GM18502 (cell line): Measurements from ENCODE around the gene PKD2.

ENCODE experiments used
- ATAC-seq: cut with Tn5 transposase; IDR thresholded peaks from one replicate; pipeline ENCODE4 v1.9.1; 2021; ENCODE audit warnings: mild to moderate bottlenecking; ENCODE audit not compliant: unreplicated experiment, poor library complexity

Gene PKD2

GRCh38 chr4:88007304-88008121, at the start of gene PKD2:
PKD2 (plus strand) TSS chr4:88007635; CDS start chr4:88007734, 99 bp downstream.
- peak; percentile 90 for ATAC-seq

- ATAC-seq: no peak
Measured at GRCh38 chr4:87961993-87962392, 45.4 kb upstream of the PKD2 start.

GRCh38 chr4:87962398-87963146, 44.9 kb upstream of the PKD2 start:
- no peak for ATAC-seq

GRCh38 chr4:87965501-87965975, 41.9 kb upstream of the PKD2 start:
- ATAC-seq: no peak

GRCh38 chr4:87966095-87966496, 41.3 kb upstream of the PKD2 start:
- ATAC-seq: no peak

- no peak for ATAC-seq
Measured at GRCh38 chr4:87967193-87967592, 40.2 kb upstream of the PKD2 start.

DNA sequence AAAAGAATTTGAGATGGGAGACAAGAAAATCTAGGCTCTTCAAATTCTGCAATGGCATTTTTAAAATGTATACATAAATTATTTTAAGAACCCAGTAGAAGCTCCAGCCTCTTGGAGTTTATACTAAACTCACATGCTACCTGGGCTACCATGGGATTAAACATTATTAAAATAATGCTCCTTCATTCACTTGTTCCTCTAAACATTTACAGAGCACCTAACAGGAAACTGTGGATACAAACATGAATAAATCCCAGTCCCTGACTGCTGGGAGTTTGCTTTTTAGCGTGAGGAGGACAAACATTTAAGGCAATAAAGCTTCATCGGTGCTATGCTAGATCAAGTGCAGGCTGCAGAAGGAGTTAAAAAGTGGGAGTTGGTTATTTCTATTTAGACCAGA, 37.3 kb upstream of the PKD2 start:
- ATAC-seq: no peak

DNA sequence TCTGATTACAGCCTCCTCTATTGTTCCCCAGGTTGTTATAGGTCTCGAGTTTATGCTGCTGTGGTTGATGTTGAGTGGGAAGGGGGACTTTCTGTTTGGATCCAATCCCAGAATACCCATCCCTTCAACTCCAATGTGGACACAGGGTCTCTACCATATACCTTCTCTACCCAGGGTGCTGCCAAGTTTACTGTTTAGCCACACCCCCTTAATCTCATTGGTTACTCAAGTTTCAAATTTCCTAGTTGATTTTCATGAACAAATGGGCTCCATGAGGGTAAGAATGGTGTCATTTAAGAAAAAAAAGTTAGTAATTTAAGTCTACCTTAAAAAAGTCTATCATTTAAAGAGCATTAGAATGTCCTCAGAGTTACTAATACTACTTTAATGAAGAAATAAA, 35.6 kb upstream of the PKD2 start:
- ATAC-seq: no peak

DNA sequence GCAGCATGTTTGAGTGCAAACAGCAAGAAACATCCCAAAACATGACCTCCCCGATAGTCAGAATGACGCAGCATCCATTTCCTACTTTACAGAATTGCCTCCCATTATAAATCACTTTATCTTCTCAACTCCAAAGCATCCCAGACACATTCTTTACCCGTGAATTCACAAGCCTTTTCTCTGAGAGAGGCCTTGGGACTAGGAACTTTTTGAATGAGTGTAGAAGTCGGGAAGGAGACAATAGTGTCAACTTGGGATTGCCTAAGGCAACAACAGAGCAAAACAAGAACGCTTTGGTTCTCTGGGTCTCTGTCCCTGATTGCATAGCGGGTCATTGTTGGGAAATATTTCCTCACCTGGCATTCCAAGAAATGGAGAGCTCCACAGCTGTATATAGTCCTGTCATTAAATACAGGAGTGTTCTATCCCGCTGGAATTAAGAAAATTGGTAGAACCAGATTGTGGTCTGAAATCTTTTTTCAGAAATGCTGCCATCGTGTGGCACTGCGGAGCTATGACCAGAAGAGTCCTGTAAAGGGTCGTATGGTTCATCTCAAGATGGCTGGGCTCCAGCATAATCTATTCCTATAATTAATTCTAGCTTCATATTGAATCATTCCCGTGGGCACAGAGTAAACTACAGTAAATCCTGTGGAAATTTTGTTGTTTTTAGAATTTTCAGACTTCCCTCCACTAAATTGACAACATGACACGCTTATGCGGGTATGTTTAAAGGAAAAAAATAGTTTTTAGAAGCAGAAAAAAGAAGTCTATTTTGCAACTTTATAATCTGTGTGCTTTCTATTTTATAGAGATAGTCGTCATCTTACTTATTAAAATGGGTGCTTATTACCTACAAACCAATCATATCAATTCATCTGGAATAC, 33.9 kb upstream of the PKD2 start:
- ATAC-seq: peak; percentile 83

DNA sequence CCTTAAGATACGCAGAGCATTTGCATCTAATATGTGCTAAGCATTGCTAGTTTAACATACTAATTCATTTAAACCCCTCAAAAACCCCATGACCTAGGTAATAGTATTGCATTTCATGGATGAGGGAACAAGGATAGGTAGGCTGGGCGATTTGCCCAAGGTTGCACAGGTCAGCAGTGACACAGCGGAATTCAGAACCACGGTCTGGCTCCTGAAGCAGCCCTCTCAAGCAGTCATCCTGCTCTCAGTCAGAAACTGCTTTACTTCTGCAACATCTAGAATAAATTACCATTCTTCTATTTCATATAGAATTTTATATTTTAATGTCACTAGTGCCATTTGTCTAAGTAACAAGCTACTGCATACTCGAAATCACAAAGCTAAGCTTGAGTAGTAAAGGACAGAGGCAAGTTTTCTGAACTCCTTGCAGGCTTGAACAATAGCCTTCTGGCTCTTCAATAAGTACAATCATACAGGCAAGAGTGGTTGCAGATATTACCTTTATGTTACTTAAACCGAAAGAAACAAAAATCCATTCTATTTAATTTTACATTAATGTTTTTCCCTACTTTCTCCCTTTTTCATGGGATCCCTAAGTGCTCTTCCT, 32.5 kb upstream of the PKD2 start:
- ATAC-seq: peak; percentile 18

DNA sequence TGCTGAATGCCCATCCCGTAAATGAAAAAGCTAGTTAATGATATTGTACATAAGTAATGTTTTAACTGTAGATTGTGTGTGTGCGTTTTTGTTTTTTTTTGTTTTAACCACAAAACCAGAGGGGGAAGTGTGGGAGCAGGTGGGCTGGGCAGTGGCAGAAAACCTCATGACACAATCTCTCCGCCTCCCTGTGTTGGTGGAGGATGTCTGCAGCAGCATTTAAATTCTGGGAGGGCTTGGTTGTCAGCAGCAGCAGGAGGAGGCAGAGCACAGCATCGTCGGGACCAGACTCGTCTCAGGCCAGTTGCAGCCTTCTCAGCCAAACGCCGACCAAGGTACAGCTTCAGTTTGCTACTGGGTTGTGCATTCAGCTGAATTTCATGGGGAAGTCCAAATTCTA, 32.0 kb upstream of the PKD2 start, which contains the start of gene SPP1:
Gene SPP1 (plus strand): TSS at position 249 of the 400 bp plus-strand sequence. CDS start 1,182 bp downstream, outside the sequence.
- peak; percentile 71 for ATAC-seq

- ATAC-seq: no peak
Measured at GRCh38 chr4:87977521-87978278, 29.7 kb upstream of the PKD2 start.

DNA sequence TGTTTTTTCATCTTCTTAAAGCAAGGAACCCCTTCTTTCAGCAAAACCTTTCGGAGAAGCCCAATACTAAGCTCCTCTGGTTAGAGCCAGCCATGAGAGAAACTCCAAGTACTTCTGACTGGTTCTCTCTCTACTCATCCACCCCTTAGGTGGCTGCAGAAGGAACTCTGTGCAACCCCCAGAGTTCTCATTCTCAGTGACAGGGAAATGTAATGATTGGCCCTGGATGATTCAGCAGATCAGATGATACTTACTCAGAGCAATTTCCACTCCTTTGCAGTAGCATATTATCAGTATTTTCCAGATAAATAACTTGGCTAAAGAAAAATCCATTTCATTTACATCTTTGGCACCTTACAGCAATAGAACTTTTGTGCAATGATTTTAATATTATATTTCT, 28.8 kb upstream of the PKD2 start:
- ATAC-seq: no peak

- no peak for ATAC-seq
Measured at GRCh38 chr4:87979810-87980209, 27.6 kb upstream of the PKD2 start.

GRCh38 chr4:87981486-87981885, 25.9 kb upstream of the PKD2 start:
- ATAC-seq: no peak

DNA sequence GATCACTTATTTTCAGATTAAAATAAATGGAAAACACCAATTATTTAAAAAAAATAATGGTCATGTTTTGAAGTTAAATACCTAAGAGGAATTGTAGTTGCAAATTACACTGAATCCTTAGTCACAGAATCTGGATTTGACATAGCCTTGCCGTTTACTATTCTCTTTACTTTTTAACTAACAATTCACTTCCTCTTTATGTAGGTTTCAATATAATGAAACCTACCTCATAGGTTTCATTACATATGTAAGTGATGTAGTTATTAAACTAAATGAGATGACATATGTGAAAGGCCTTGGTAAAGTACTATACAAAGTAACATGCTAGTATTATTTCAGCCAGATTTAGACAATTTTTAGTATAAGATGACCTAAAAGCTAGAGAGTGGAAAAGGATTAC, 25.4 kb upstream of the PKD2 start:
- ATAC-seq: no peak

DNA sequence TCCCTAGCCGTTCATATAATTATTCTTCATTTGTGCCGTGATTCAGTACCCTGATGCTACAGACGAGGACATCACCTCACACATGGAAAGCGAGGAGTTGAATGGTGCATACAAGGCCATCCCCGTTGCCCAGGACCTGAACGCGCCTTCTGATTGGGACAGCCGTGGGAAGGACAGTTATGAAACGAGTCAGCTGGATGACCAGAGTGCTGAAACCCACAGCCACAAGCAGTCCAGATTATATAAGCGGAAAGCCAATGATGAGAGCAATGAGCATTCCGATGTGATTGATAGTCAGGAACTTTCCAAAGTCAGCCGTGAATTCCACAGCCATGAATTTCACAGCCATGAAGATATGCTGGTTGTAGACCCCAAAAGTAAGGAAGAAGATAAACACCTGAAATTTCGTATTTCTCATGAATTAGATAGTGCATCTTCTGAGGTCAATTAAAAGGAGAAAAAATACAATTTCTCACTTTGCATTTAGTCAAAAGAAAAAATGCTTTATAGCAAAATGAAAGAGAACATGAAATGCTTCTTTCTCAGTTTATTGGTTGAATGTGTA, 24.9 kb upstream of the PKD2 start:
- ATAC-seq: no peak

GRCh38 chr4:87983996-87984395, 23.4 kb upstream of the PKD2 start:
- no peak for ATAC-seq
